Gastroesophageal sphincter (tissue), 4 donors: ENCODE measurements around the gene GPHB5. TPM values are rescaled to one million over a fixed set of nuclear protein-coding genes. Genes with fewer than 3 reads are reported as not detected.

Experiments used
- ATAC-seq: fragments of 150-250 bp; one replicate; pipeline ENCODE4 v1.9.1; 2016; ENCODE audit warnings: mild to moderate bottlenecking, moderate library complexity
- H3K27ac ChIP-seq, 4 donors: fragments of 200-600 bp; sonication (generic) in 3 of 4; 1 replicate in 3 of 4; 2 replicates in 1 of 4; pipeline ENCODE4 v1.5.1; 2016 to 2019
- H3K27me3 ChIP-seq: fragments of 200-600 bp; sonication (generic); one replicate; pipeline ENCODE4 v1.5.1; 2019
- H3K36me3 ChIP-seq, 2 donors: fragments of 200-600 bp; sonication (generic); one replicate each; pipeline ENCODE4 v1.5.1; 2019; ENCODE audit warnings: control low read depth in 1 of 2
- H3K4me1 ChIP-seq, 3 donors: fragments of 200-600 bp; sonication (generic); 1 replicate in 2 of 3; 2 replicates in 1 of 3; pipeline ENCODE4 v1.5.1; 2016 to 2019; ENCODE audit warnings: control low read depth in 2 of 3
- H3K4me3 ChIP-seq, 2 donors: fragments of 200-600 bp; sonication (generic); one replicate each; pipeline ENCODE4 v1.5.1; 2019; ENCODE audit warnings: mild to moderate bottlenecking in 1 of 2, moderate library complexity in 1 of 2
- H3K9me3 ChIP-seq, 3 donors: fragments of 200-600 bp; sonication (generic); one replicate each; pipeline ENCODE4 v1.5.1; 2017 to 2019; ENCODE audit warnings: control low read depth in 2 of 3
- CTCF ChIP-seq, 4 experiments: fragments of 200-600 bp in 2 of 4; fragments of 450-650 bp in 2 of 4; sonication (generic) in 1 of 4; IDR thresholded peaks; one replicate each; pipeline ENCODE4 v1.5.1; 2017 to 2019; ENCODE audit warnings: antibody characterized with exemption in 4 of 4, mild to moderate bottlenecking in 2 of 4, moderate library complexity in 2 of 4
- EP300 ChIP-seq: sonication (generic); formaldehyde crosslinking; IDR thresholded peaks from one replicate; pipeline ENCODE4 v1.6.1; 2017; ENCODE audit warnings: antibody characterized with exemption, mild to moderate bottlenecking
- POLR2A ChIP-seq, 2 donors: fragments of 450-650 bp; IDR thresholded peaks; one replicate each; pipeline ENCODE4 v1.6.1; 2017; ENCODE audit warnings: antibody characterized with exemption in 2 of 2, mild to moderate bottlenecking in 2 of 2, moderate library complexity in 1 of 2
- POLR2AphosphoS5 ChIP-seq: sonication (generic); formaldehyde crosslinking; IDR thresholded peaks from one replicate; pipeline ENCODE4 v1.6.1; 2017; ENCODE audit warnings: antibody characterized with exemption
- WGBS, 2 donors: methylation state at CpG; one replicate each; pipeline ENCODE4 v1.1.5; 2018; ENCODE audit warnings: low coverage in 1 of 2; 5-methylcytosine and 5-hydroxymethylcytosine counted together
- total RNA-seq, 4 donors: library from RNA; depleted of rRNA; stranded (reverse); fragments of >200 nt; gene quantifications; one replicate each; pipeline ENCODE4 v1.1.0, GENCODE V29; 2016

GPHB5 gene
- total RNA-seq, 4 donors from 2014 or later, result not detected

- Histone ChIP-seq H3K4me1 (peaks cover 0 to 37% (median 7%) of the 10 kb centered on the region in 3 donors), H3K27me3 (no peaks in the 10 kb centered on the region), H3K27ac (peak overlapping the region in 3 of 4 donors; percentile 39 to 56 (median 52)), H3K9me3 (no peaks in the 10 kb centered on the region), H3K36me3 (peaks cover 0 to 8% of the 10 kb centered on the region in 2 donors), H3K4me3 (no peak overlapping the region)
- no peak for TF ChIP-seq POLR2A (IDR thresholded peaks at IDR 0.05)
- TF ChIP-seq EP300, result no peak
- TF ChIP-seq POLR2AphosphoS5, result no peak
- no peak for TF ChIP-seq CTCF (IDR thresholded peaks at IDR 0.05)
- peak; percentile 63 for ATAC-seq
- WGBS, 2 donors, result 58 to 62% methylated on average over 2 of the region's 8 CpGs
These were observed 44.7 kb downstream of the GPHB5 start for GRCh38 chr14:63273717-63274655.

- Histone ChIP-seq H3K36me3 (peaks cover 0 to 8% of the 10 kb centered on the region in 2 donors), H3K4me3 (no peak overlapping the region), H3K27me3 (no peaks in the 10 kb centered on the region), H3K4me1 (peaks cover 0 to 37% (median 7%) of the 10 kb centered on the region in 3 donors), H3K27ac (peak overlapping the region in 3 of 4 donors; percentile 39 to 56 (median 52)), H3K9me3 (no peaks in the 10 kb centered on the region)
- TF ChIP-seq POLR2A (IDR thresholded peaks at IDR 0.05), result no peak
- 17 to 37% methylated on average over 2 of the region's 3 CpGs for WGBS, 2 donors
- ATAC-seq, result no peak
These were observed 45.6 kb downstream of the GPHB5 start for GRCh38 chr14:63273129-63273528.

GRCh38 chr14:63269561-63270225 lies 49.0 kb downstream of the GPHB5 start:
- no peaks in the 10 kb centered on the region for H3K9me3 ChIP-seq
- TF ChIP-seq EP300 (no peak), POLR2AphosphoS5 (peak; percentile 4)
- 69 to 74% methylated on average over 11 of the region's 11 CpGs for WGBS, 2 donors
- H3K4me1 ChIP-seq, result peaks cover 0 to 31% (median 3%) of the 10 kb centered on the region in 3 donors
- H3K4me3 ChIP-seq, result no peak overlapping the region
- peak overlapping the region in 1 of 4 donors; percentile 17 for H3K27ac ChIP-seq
- H3K27me3 ChIP-seq, result no peaks in the 10 kb centered on the region
- ATAC-seq, result peak; percentile 71
- H3K36me3 ChIP-seq, result peaks cover 0 to 8% of the 10 kb centered on the region in 2 donors

- H3K27ac ChIP-seq, result peak overlapping the region in 2 of 4 donors; percentile 17 to 31
- ATAC-seq, result no peak
These were observed 50.0 kb downstream of the GPHB5 start for GRCh38 chr14:63268771-63269170.

GRCh38 chr14:63267171-63267570 lies 51.6 kb downstream of the GPHB5 start:
- H3K9me3 ChIP-seq, result no peaks in the 10 kb centered on the region
- ATAC-seq, result no peak
- TF ChIP-seq POLR2AphosphoS5 (no peak), CTCF (IDR thresholded peaks at IDR 0.05) (no peak), EP300 (no peak), POLR2A (IDR thresholded peaks at IDR 0.05) (no peak)
- no CpG with 5 or more reads among the region's 3 CpGs for WGBS, 2 donors
- H3K4me3 ChIP-seq, result no peak overlapping the region
- H3K27ac ChIP-seq, result no peak overlapping the region
- peaks cover 0 to 11% (median 0%) of the 10 kb centered on the region in 3 donors for H3K4me1 ChIP-seq
- no peaks in the 10 kb centered on the region for H3K27me3 ChIP-seq
- H3K36me3 ChIP-seq, result peaks cover 0 to 8% of the 10 kb centered on the region in 2 donors

More at GRCh38 chr14:63268771-63269170, 50.0 kb downstream of the GPHB5 start:
- TF ChIP-seq EP300 (no peak), POLR2A (IDR thresholded peaks at IDR 0.05) (no peak), POLR2AphosphoS5 (no peak), CTCF (IDR thresholded peaks at IDR 0.05) (no peak)
- Histone ChIP-seq H3K36me3 (peaks cover 0 to 8% of the 10 kb centered on the region in 2 donors), H3K9me3 (no peaks in the 10 kb centered on the region), H3K4me1 (peaks cover 0 to 25% (median 2%) of the 10 kb centered on the region in 3 donors), H3K4me3 (no peak overlapping the region), H3K27me3 (no peaks in the 10 kb centered on the region)
- 95 to 96% methylated on average over 2 to 5 of the region's 5 CpGs for WGBS, 2 donors
